ENCODE results near the gene ADAP1.

DNA sequence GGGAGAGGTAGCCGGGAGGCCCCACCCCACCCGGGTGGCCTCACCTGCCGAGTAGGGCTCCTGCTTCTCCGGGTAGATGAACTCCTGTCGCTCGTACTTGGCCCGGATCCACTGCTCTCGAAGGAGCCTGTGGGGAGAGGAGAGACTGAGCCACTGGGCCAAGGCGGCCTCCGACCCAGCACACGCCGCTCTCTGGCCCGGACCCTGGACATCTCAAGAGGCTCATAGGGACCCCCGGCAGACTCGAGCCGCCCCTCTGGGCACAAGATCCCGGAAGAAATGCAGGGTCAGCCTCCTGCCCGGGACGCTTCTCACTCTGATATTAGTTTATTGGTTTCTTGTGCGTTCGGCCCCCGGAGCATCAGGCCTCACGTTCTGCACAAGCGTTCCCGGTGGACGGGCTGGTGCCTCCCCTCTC is 34.5 kb downstream of the ADAP1 start:
- TF ChIP-seq TAF1 (IDR thresholded peaks at IDR 0.05; ENCODE audit: borderline replicate concordance, low read depth, low read length) (no peak), POLR2A (IDR thresholded peaks at IDR 0.05; ENCODE audit: low read depth, low read length) (no peak)
